Upper lobe of left lung (tissue), 4 donors: ENCODE results near the gene SBF2.

Source experiments
- POLR2AphosphoS5 ChIP-seq, 2 donors: sonication (generic); formaldehyde crosslinking; IDR thresholded peaks; one replicate each; pipeline ENCODE4 v1.5.1; 2017; ENCODE audit warnings: antibody characterized with exemption in 2 of 2
- TF ChIP-seq, protein P1 (sequence below), 6 experiments: fragments of 450-650 bp in 4 of 6; fragments of 200-600 bp in 2 of 6; sonication (generic) in 2 of 6; IDR thresholded peaks; one replicate each; pipeline ENCODE4 v1.5.1; 2016 to 2019; ENCODE audit warnings: antibody characterized with exemption in 6 of 6

DNA sequence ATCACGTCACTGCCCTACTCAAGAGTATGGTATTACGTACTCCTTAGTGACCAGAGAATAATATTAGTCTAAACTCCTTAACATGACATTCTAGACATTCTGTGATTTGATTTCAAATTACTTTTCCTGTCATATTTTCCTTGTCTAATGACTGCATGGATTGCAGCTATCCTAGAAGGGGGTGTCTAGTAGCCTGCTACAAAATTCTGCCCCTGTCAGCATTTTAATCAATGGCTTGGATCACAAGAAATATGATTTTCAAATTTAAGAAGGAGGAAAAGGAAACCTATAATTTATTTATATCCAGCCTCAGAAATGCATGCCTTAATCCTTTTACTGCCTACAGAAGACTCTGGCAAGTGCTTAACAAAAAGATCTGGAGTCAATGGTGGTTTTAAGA lies 413.4 kb downstream of the SBF2 start:
- TF ChIP-seq, protein P1, sequence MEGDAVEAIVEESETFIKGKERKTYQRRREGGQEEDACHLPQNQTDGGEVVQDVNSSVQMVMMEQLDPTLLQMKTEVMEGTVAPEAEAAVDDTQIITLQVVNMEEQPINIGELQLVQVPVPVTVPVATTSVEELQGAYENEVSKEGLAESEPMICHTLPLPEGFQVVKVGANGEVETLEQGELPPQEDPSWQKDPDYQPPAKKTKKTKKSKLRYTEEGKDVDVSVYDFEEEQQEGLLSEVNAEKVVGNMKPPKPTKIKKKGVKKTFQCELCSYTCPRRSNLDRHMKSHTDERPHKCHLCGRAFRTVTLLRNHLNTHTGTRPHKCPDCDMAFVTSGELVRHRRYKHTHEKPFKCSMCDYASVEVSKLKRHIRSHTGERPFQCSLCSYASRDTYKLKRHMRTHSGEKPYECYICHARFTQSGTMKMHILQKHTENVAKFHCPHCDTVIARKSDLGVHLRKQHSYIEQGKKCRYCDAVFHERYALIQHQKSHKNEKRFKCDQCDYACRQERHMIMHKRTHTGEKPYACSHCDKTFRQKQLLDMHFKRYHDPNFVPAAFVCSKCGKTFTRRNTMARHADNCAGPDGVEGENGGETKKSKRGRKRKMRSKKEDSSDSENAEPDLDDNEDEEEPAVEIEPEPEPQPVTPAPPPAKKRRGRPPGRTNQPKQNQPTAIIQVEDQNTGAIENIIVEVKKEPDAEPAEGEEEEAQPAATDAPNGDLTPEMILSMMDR (IDR thresholded peaks at IDR 0.05) = no peak
- TF ChIP-seq POLR2AphosphoS5 (IDR thresholded peaks at IDR 0.05) = no peak
